AG04449 (cell line): ENCODE results near the gene VAV2.

ENCODE experiments used
- CTCF ChIA-PET: fragments of 350-600 bp; formaldehyde crosslinking; extraction: SDS; loops from one replicate; lab custom pipeline; 2021; ENCODE audit warnings: antibody characterized with exemption; lab: Yijun Ruan, JAX
- POLR2A ChIA-PET: fragments of 400-600, 350-600 bp; formaldehyde crosslinking; extraction: SDS; loops from one replicate; lab custom pipeline; 2020; ENCODE audit warnings: antibody characterized with exemption, inconsistent platforms; lab: Yijun Ruan, JAX
- DNase-seq: peaks from one replicate; pipeline ENCODE4 v3.0.0-alpha.2; 2010; ENCODE audit warnings: low read depth, low spot score
- H3K4me3 ChIP-seq: 2 replicates; pipeline ENCODE4 v1.5.1; 2011; ENCODE audit warnings: low read depth, mild to moderate bottlenecking, control low read depth, low read length
- CTCF ChIP-seq: IDR thresholded peaks from one replicate; pipeline ENCODE4 v1.5.1; 2011; ENCODE audit warnings: mild to moderate bottlenecking, moderate library complexity, low read length, control low read depth, inconsistent platforms; ENCODE audit not compliant: insufficient read depth; ENCODE audit errors: missing control alignments

The VAV2 gene

DNA sequence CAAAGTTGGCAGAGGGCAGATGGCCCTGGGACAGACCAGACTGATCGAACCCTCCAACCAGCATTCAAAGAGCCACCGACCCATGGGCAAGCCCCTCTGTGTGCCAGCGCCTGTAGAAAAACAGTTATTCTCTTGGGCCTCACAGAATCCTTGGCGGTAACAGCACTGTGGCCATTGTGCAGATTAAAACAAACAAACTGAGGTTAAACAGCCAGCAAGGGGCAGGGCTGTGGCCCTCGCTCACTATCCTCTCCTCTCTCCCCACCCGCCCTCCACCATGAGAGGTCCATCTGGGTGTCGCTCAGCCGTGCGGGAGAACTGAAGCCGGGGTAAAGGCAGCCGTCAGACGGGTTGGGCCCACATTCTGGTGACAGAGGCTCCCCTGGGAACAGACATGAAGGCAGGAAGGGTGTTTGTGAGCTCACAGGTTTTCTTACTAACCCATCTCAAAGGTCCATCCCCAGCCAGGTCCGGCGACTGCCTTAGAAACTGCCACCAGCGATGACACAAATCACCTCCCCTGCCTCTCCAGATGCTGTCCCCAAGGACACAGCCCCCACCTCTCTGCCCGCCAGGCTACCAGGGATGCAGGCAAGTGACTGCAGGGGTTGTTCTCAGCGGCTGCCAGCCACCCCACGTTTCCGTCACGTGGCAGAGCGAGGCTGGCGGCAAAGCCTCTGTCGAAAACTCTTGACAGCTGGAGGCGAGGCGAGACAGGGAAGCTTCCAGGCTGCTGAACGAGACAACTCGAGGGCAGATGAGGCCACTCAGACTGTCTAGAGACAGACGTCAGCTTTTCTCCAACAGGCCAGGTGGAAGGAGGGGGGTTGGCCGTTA lies 178.2 kb downstream of the VAV2 start:
- TF ChIP-seq CTCF = no peak
- CTCF ChIA-PET = interaction anchor here (0.9 to 4.0 kb wide), 3 partner anchors 32 to 181 kb away, joined by 3 to 21 read pairs (median 3); no protein-coding TSS in a partner anchor
- POLR2A ChIA-PET = no interaction called here
- DNase-seq = no peak
- no peak overlapping the region for H3K4me3 ChIP-seq

DNA sequence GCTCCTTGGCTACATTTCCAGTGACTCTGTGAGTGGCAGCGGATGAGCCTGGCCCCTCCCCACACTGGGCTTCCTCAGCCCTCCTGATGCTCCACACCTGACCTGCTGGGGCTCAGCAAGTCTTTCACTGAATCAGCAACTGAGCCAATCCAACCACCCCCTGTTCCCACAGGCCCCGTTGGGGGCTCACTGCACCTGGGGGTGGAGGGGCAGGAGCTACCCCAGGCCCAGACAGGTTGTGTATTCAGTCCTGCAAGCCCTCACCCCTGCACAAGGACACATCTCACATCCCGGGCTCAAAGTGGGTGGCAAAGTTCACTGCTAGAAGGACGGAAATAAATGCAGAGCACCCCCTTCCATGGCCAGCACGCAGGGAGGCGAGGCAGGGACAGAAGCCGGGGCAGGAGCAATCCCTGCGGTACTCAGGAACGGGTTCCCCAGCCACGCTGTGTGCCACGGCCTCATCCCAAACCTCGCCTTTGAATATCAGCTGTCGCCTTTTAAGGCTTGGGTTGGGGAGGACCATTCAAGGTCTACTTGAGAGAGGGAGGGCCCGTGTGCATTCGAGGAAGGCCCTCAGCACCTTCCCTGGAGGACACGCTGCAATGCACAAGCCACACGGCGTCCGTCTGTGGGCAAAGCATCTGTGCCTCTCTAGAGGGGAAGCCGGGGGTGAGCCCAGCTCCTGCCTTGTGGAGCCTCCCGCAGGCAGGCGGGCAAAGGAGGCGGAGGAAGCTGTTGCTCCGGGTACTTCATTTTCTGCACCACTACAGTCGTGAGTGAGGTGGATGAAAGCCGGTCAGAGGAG lies 179.0 kb downstream of the VAV2 start:
- TF ChIP-seq CTCF = no peak
- no peak for DNase-seq
- CTCF ChIA-PET = interaction anchor here (0.9 to 1.4 kb wide), 3 partner anchors 10 to 181 kb away, joined by 3 to 5 read pairs (median 3); no protein-coding TSS in a partner anchor
- POLR2A ChIA-PET = no interaction called here
- no peak overlapping the region for H3K4me3 ChIP-seq

DNA sequence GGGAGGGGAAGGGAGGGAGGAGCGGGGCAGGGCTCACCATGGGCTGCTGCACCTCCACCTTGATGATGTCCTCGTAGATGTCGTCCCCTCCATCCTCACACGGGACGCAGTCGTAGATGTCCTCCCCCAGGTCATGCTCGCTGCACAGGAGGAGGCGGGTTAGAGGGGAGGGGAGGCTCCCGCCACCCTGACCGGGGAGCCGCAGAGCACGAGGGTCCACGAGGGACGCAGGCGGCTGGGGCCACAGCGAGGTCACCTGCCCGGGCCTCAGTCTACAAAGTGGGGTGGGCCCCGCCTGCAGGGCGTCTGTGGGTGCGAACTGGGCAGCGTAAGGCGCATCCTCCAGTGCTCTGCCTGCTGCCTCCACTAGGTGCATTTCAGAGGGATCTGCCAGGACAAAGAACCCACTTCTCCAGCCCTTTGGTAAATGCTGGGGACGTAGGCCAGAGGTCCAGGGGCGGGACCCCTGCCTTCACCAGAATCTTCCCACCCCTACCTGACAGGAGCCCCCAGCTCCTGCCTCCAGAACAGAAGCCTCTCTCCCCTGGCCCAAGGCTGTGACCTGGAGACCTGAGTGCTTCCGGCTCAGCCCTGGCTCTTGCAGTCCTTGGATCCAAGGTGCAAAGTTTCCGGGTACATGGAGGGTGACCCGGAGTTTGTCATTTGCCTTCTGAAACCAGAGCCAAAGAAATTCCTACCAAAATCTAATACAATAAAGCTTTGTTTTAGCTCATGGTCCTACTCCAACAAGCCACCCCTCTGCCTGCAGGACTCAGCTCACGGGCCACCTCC lies 179.9 kb downstream of the VAV2 start:
- TF ChIP-seq CTCF = no peak
- DNase-seq = no peak
- no peak overlapping the region for H3K4me3 ChIP-seq
- CTCF ChIA-PET = interaction anchor here (0.9 to 1.4 kb wide), 2 partner anchors 9 to 29 kb away, joined by 3 to 5 read pairs; no protein-coding TSS in a partner anchor
- POLR2A ChIA-PET = no interaction called here

GRCh38 chr9:133811471-133811870 lies 180.7 kb downstream of the VAV2 start:
- no peak for TF ChIP-seq CTCF
- no peak overlapping the region for H3K4me3 ChIP-seq
- no peak for DNase-seq
- POLR2A ChIA-PET = no interaction called here
- CTCF ChIA-PET = interaction anchor here (1.3 kb wide), 1 partner anchor 183 kb away, joined by 6 read pairs; no protein-coding TSS in a partner anchor

DNA sequence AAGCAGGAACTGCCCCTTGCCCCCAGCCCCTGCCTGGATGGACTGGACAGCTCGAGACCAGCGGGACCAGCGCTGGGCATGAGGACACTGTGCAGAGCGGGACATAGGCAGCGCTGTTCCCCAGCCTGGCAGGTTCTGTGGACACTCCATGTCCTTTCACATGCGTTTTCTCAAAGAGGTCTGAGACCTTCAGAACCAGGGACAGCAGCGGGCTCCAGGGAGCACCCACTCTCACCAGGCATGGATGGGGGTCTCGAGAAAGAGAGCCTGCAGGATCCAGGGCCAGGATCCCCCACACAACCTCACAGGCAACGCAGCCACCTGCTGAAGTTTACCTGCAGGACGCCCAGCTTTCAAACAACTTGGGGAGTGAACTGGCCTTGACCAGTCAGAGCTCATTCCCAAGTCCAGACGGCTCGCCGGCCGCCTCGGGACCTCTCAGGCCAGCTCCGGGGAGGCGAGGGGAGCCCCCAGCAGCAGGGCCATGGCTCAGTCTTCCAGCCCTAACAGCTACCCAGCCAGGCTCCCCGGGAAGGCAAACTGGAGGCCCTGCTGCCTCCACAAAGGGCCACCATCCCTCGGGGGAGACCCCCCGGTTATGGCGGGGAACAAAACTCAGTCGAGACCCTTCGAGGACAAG lies 181.4 kb downstream of the VAV2 start:
- DNase-seq = no peak
- H3K4me3 ChIP-seq = no peak overlapping the region
- CTCF ChIA-PET = interaction anchor here (1.3 kb wide), 1 partner anchor 184 kb away, joined by 6 read pairs; no protein-coding TSS in a partner anchor
- TF ChIP-seq CTCF = no peak
- POLR2A ChIA-PET = no interaction called here
